Smooth muscle cell (in vitro differentiated cells): ENCODE data around the gene SLC18A2. TPM values are rescaled to one million over a fixed set of nuclear protein-coding genes. Genes with fewer than 3 reads are reported as not detected.

Source experiments
- DNase-seq: peaks from one replicate; lab custom pipeline; 2025; ENCODE audit not compliant: unreplicated experiment; lab: John Stamatoyannopoulos, UW
- H2AFZ ChIP-seq: fragments of 200-600 bp; sonication (generic); 2 replicates; pipeline ENCODE4 v1.6.0; 2016; ENCODE audit warnings: antibody characterized with exemption, low read depth, mild to moderate bottlenecking
- H3F3A ChIP-seq: fragments of 200-600 bp; sonication (generic); 2 replicates; pipeline ENCODE4 v1.6.0; 2017; ENCODE audit warnings: antibody characterized with exemption, low read depth
- H3K27ac ChIP-seq: fragments of 200-600 bp; sonication (generic); 2 replicates; pipeline ENCODE4 v1.5.1; 2016; ENCODE audit warnings: low read depth, mild to moderate bottlenecking
- H3K27me3 ChIP-seq: fragments of 200-600 bp; sonication (generic); 2 replicates; pipeline ENCODE4 v1.6.1; 2016; ENCODE audit warnings: low read depth, mild to moderate bottlenecking
- H3K36me3 ChIP-seq: fragments of 200-600 bp; sonication (generic); 2 replicates; pipeline ENCODE4 v1.5.1; 2016; ENCODE audit warnings: low read depth
- H3K4me1 ChIP-seq: fragments of 200-600 bp; sonication (generic); 2 replicates; pipeline ENCODE4 v1.5.1; 2016; ENCODE audit warnings: low read depth
- H3K4me2 ChIP-seq: fragments of 200-600 bp; sonication (generic); 2 replicates; pipeline ENCODE4 v1.6.0; 2016; ENCODE audit warnings: mild to moderate bottlenecking
- H3K4me3 ChIP-seq: fragments of 200-600 bp; sonication (generic); 2 replicates; pipeline ENCODE4 v1.5.1; 2016; ENCODE audit warnings: mild to moderate bottlenecking
- H3K79me2 ChIP-seq: fragments of 200-600 bp; sonication (generic); 2 replicates; pipeline ENCODE4 v1.6.0; 2016; ENCODE audit warnings: low read depth, mild to moderate bottlenecking
- H3K9ac ChIP-seq: fragments of 200-600 bp; sonication (generic); 2 replicates; pipeline ENCODE4 v1.6.0; 2016; ENCODE audit warnings: low read depth
- H3K9me3 ChIP-seq: fragments of 200-600 bp; sonication (generic); replicated peaks from 2 replicates; pipeline ENCODE4 v1.5.1; 2016; ENCODE audit warnings: low read depth
- H4K20me1 ChIP-seq: fragments of 200-600 bp; sonication (generic); 2 replicates; pipeline ENCODE4 v1.6.0; 2016; ENCODE audit warnings: low read depth
- WGBS: methylation state at CpG from one replicate; pipeline ENCODE4 v1.1.7; 2016; ENCODE audit warnings: low lambda C conversion rate; 5-methylcytosine and 5-hydroxymethylcytosine counted together
- polyA plus RNA-seq: library from polyadenylated mRNA; unstranded; fragments of >200 nt; fragmentation: Nextera tagmentation; extraction: Ambion mirVana; gene quantifications from 2 replicates; pipeline ENCODE4 v1.2.1, GENCODE V29; 2016
- total RNA-seq: library from RNA; depleted of rRNA; stranded (reverse); fragments of >200 nt; gene quantifications from 2 replicates; pipeline ENCODE4 v1.2.3, GENCODE V29; 2014
- TF ChIP-seq, protein P1 (sequence below): fragments of 200-600 bp; sonication (generic); IDR thresholded peaks from 2 replicates; pipeline ENCODE4 v1.5.1; 2017; ENCODE audit warnings: borderline replicate concordance, mild to moderate bottlenecking, antibody characterized with exemption; ENCODE audit not compliant: insufficient read depth, poor library complexity, severe bottlenecking

SLC18A2 gene
- total and polyA plus RNA-seq, 2 experiments from 2014 or later: 0.09 to 0.18 TPM

- no peak overlapping the region for H2AFZ ChIP-seq
- TF ChIP-seq, protein P1, sequence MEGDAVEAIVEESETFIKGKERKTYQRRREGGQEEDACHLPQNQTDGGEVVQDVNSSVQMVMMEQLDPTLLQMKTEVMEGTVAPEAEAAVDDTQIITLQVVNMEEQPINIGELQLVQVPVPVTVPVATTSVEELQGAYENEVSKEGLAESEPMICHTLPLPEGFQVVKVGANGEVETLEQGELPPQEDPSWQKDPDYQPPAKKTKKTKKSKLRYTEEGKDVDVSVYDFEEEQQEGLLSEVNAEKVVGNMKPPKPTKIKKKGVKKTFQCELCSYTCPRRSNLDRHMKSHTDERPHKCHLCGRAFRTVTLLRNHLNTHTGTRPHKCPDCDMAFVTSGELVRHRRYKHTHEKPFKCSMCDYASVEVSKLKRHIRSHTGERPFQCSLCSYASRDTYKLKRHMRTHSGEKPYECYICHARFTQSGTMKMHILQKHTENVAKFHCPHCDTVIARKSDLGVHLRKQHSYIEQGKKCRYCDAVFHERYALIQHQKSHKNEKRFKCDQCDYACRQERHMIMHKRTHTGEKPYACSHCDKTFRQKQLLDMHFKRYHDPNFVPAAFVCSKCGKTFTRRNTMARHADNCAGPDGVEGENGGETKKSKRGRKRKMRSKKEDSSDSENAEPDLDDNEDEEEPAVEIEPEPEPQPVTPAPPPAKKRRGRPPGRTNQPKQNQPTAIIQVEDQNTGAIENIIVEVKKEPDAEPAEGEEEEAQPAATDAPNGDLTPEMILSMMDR: no peak
- H3K27ac ChIP-seq: no peak overlapping the region
- no peak for DNase-seq
- H3K27me3 ChIP-seq: peaks cover 14% of the 10 kb centered on the region
- no peak overlapping the region for H3K9ac ChIP-seq
- H3K36me3 ChIP-seq: no peaks in the 10 kb centered on the region
- whole genome bisulfite sequencing: 86% methylated on average over 26 of the region's 26 CpGs
- no peak overlapping the region for H3K4me3 ChIP-seq
- H3K79me2 ChIP-seq: no peaks in the 10 kb centered on the region
- H3K4me2 ChIP-seq: no peak overlapping the region
- no peaks in the 10 kb centered on the region for H3K9me3 ChIP-seq
- H3K4me1 ChIP-seq: peaks cover under 1% of the 10 kb centered on the region
- H4K20me1 ChIP-seq: no peaks in the 10 kb centered on the region
- no peaks in the 10 kb centered on the region for H3F3A ChIP-seq
Observed at GRCh38 chr10:117254774-117255735, 14.1 kb downstream of the SLC18A2 start.

DNA sequence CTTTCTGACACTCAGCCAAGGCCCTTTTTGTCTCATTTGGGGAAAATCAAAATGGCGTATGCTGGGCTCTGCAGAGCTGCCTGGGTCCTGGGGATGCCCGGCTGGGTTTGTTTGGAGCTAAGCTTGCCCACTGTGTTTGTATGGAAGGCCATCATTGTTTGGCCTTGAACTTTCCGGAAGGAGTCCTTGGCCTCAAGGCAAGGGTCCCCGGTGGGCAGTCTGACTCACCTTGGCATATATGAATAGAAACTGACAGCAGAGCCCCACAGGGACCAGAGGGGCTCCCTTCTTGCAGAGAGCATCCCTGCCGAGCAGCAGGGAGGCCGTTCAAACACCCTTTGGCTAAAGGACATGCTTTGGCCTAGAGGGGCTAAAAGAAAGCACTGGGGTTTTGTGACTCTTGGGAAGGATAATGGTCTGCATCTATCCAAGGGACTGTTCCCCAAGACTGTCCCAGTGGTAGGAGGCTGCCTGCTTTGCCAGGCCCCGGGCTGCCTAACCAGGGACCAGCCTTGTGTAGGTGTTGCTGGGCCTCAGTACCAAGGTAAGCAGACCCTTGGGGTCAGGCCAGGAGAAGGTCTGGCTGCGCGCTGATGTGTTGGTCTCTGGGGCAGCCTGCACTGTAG, 15.0 kb downstream of the SLC18A2 start:
- Histone ChIP-seq H3K9ac (no peak overlapping the region), H3K4me1 (peaks cover 9% of the 10 kb centered on the region), H3F3A (no peaks in the 10 kb centered on the region), H3K9me3 (no peaks in the 10 kb centered on the region), H2AFZ (no peak overlapping the region), H3K36me3 (no peaks in the 10 kb centered on the region), H3K27ac (no peak overlapping the region), H3K79me2 (no peaks in the 10 kb centered on the region), H3K27me3 (peaks cover 18% of the 10 kb centered on the region), H3K4me2 (no peak overlapping the region), H4K20me1 (no peaks in the 10 kb centered on the region), H3K4me3 (no peak overlapping the region)
- 96% methylated on average over 9 of the region's 9 CpGs for WGBS
- no peak for DNase-seq
- TF ChIP-seq, protein P1: no peak

GRCh38 chr10:117256910-117257309, 16.0 kb downstream of the SLC18A2 start:
- no peak overlapping the region for H3K4me2 ChIP-seq
- H3K27ac ChIP-seq: no peak overlapping the region
- H3K36me3 ChIP-seq: no peaks in the 10 kb centered on the region
- no peaks in the 10 kb centered on the region for H3F3A ChIP-seq
- no peaks in the 10 kb centered on the region for H4K20me1 ChIP-seq
- H3K79me2 ChIP-seq: no peaks in the 10 kb centered on the region
- H3K4me1 ChIP-seq: peaks cover 9% of the 10 kb centered on the region
- TF ChIP-seq, protein P1: no peak
- 87% methylated on average over 10 of the region's 10 CpGs for WGBS
- no peak for DNase-seq
- H3K27me3 ChIP-seq: peaks cover 18% of the 10 kb centered on the region
- H3K9me3 ChIP-seq: no peaks in the 10 kb centered on the region
- no peak overlapping the region for H3K4me3 ChIP-seq
- H3K9ac ChIP-seq: no peak overlapping the region
- no peak overlapping the region for H2AFZ ChIP-seq
